Measurements from ENCODE around the gene LPP.

- TF ChIP-seq, protein P1, sequence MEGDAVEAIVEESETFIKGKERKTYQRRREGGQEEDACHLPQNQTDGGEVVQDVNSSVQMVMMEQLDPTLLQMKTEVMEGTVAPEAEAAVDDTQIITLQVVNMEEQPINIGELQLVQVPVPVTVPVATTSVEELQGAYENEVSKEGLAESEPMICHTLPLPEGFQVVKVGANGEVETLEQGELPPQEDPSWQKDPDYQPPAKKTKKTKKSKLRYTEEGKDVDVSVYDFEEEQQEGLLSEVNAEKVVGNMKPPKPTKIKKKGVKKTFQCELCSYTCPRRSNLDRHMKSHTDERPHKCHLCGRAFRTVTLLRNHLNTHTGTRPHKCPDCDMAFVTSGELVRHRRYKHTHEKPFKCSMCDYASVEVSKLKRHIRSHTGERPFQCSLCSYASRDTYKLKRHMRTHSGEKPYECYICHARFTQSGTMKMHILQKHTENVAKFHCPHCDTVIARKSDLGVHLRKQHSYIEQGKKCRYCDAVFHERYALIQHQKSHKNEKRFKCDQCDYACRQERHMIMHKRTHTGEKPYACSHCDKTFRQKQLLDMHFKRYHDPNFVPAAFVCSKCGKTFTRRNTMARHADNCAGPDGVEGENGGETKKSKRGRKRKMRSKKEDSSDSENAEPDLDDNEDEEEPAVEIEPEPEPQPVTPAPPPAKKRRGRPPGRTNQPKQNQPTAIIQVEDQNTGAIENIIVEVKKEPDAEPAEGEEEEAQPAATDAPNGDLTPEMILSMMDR (IDR thresholded peaks at IDR 0.05) = no peak
- TF ChIP-seq POLR2A (IDR thresholded peaks at IDR 0.05; ENCODE audit: low read depth) = no peak
- TF ChIP-seq POLR2AphosphoS5 (IDR thresholded peaks at IDR 0.05) = peak in 1 of 2 donors; percentile 0
Measured at GRCh38 chr3:188649521-188649920, 495.6 kb downstream of the LPP start.
